Upper lobe of left lung (tissue), 6 donors: ENCODE results near the gene STIP1. TPM values are rescaled to one million over a fixed set of nuclear protein-coding genes. Genes with fewer than 3 reads are reported as not detected.
A peak's percentile ranks its signal among the peaks of the same experiment; 100 is the strongest.

Source experiments
- ATAC-seq, 2 donors: fragments of 200-7000 bp; cut with Tn5 transposase; one replicate each; pipeline ENCODE4 v1.9.1; 2022; ENCODE audit warnings: mild to moderate bottlenecking in 2 of 2, moderate library complexity in 2 of 2; ENCODE audit not compliant: low FRiP score in 2 of 2
- DNase-seq, 2 donors: peaks; one replicate each; pipeline ENCODE4 v3.0.0-alpha.2; 2019 to 2020
- H3K27ac ChIP-seq, 4 donors: fragments of 200-600 bp; sonication (generic); one replicate each; pipeline ENCODE4 v1.5.1; 2016 to 2019
- H3K27me3 ChIP-seq, 4 donors: fragments of 200-600 bp; sonication (generic); one replicate each; pipeline ENCODE4 v1.5.1; 2017 to 2019
- H3K36me3 ChIP-seq, 4 donors: fragments of 200-600 bp; sonication (generic); one replicate each; pipeline ENCODE4 v1.5.1; 2016 to 2019
- H3K4me1 ChIP-seq, 4 donors: fragments of 200-600 bp; sonication (generic); one replicate each; pipeline ENCODE4 v1.5.1; 2018 to 2019
- H3K4me3 ChIP-seq, 4 donors: fragments of 200-600 bp; sonication (generic); one replicate each; pipeline ENCODE4 v1.5.1; 2017 to 2019; ENCODE audit warnings: mild to moderate bottlenecking in 2 of 4, moderate library complexity in 1 of 4
- H3K9me3 ChIP-seq, 4 donors: fragments of 200-600 bp; sonication (generic); one replicate each; pipeline ENCODE4 v1.5.1; 2018 to 2019
- CTCF ChIP-seq, 6 experiments: fragments of 450-650 bp in 4 of 6; fragments of 200-600 bp in 2 of 6; sonication (generic) in 2 of 6; IDR thresholded peaks; one replicate each; pipeline ENCODE4 v1.5.1; 2016 to 2019; ENCODE audit warnings: antibody characterized with exemption in 6 of 6
- EP300 ChIP-seq, 4 donors: sonication (generic); formaldehyde crosslinking; IDR thresholded peaks; one replicate each; pipeline ENCODE4 v1.5.1; 2017; ENCODE audit warnings: antibody characterized with exemption in 4 of 4, control low read depth in 2 of 4
- POLR2A ChIP-seq, 4 donors: fragments of 450-650 bp; IDR thresholded peaks; one replicate each; pipeline ENCODE4 v1.5.1; 2016 to 2017; ENCODE audit warnings: antibody characterized with exemption in 4 of 4, mild to moderate bottlenecking in 2 of 4
- POLR2AphosphoS5 ChIP-seq, 2 donors: sonication (generic); formaldehyde crosslinking; IDR thresholded peaks; one replicate each; pipeline ENCODE4 v1.5.1; 2017; ENCODE audit warnings: antibody characterized with exemption in 2 of 2
- WGBS, 2 donors: methylation state at CpG; one replicate each; pipeline ENCODE4 v1.1.5; 2017 to 2018; 5-methylcytosine and 5-hydroxymethylcytosine counted together
- total RNA-seq, 6 donors: library from RNA; depleted of rRNA in 4 of 6; stranded (reverse); fragments of >200 nt in 4 of 6; gene quantifications; one replicate each; pipeline versions ENCODE4 v1.1.0 to v1.2.1, GENCODE V29; 2016 to 2021
- donor health status: DM: no; HTN: no; CAD: no; lungs with moderate emphysema.
- donor health status: DM: no; HTN: yes; CAD: no; lungs with severe emphysema.

Gene STIP1
- total RNA-seq, 6 donors from 2014 or later = 37.8 to 132 (median 82.6) TPM

GRCh38 chr11:64151337-64151736 lies 34.6 kb upstream of the STIP1 start:
- 93% methylated on average over 8 of the region's 8 CpGs for WGBS, 2 donors
- no peak for DNase-seq
- H3K4me1 ChIP-seq = peaks cover 8 to 17% (median 14%) of the 10 kb centered on the region in 4 donors
- no peaks in the 10 kb centered on the region for H3K9me3 ChIP-seq
- H3K36me3 ChIP-seq = no peaks in the 10 kb centered on the region
- ATAC-seq = no peak
- no peak overlapping the region for H3K4me3 ChIP-seq
- no peaks in the 10 kb centered on the region for H3K27me3 ChIP-seq
- H3K27ac ChIP-seq = no peak overlapping the region
- TF ChIP-seq POLR2AphosphoS5 (IDR thresholded peaks at IDR 0.05) = no peak
- TF ChIP-seq CTCF (IDR thresholded peaks at IDR 0.05) = no peak
- no peak for TF ChIP-seq EP300 (IDR thresholded peaks at IDR 0.05)
- TF ChIP-seq POLR2A (IDR thresholded peaks at IDR 0.05) = no peak

- DNase-seq (peak; percentile 72 to 95), ATAC-seq (peak; percentile 86 to 91)
- WGBS, 2 donors = 1 to 24% methylated on average over 13 to 22 of the region's 23 CpGs
- no peaks in the 10 kb centered on the region for H3K36me3 ChIP-seq
- H3K27ac ChIP-seq = no peak overlapping the region
- peaks cover 8 to 16% (median 12%) of the 10 kb centered on the region in 4 donors for H3K4me1 ChIP-seq
- H3K4me3 ChIP-seq = no peak overlapping the region
- TF ChIP-seq POLR2A (IDR thresholded peaks at IDR 0.05) (no peak), CTCF (IDR thresholded peaks at IDR 0.05) (peak; percentile 94 to 99 (median 96))
- H3K27me3 ChIP-seq = no peaks in the 10 kb centered on the region
- no peaks in the 10 kb centered on the region for H3K9me3 ChIP-seq
These were observed 32.9 kb upstream of the STIP1 start for GRCh38 chr11:64152841-64153691.

GRCh38 chr11:64153812-64154211 lies 32.2 kb upstream of the STIP1 start:
- no peaks in the 10 kb centered on the region for H3K36me3 ChIP-seq
- DNase-seq (no peak), ATAC-seq (no peak)
- WGBS, 2 donors = 58 to 67% methylated on average over 8 of the region's 8 CpGs
- no peak for TF ChIP-seq POLR2AphosphoS5 (IDR thresholded peaks at IDR 0.05)
- no peak for TF ChIP-seq CTCF (IDR thresholded peaks at IDR 0.05)
- TF ChIP-seq EP300 (IDR thresholded peaks at IDR 0.05) = no peak
- no peak for TF ChIP-seq POLR2A (IDR thresholded peaks at IDR 0.05)
- no peak overlapping the region for H3K4me3 ChIP-seq
- H3K27ac ChIP-seq = no peak overlapping the region
- peaks cover 3 to 8% (median 5%) of the 10 kb centered on the region in 4 donors for H3K4me1 ChIP-seq
- no peaks in the 10 kb centered on the region for H3K27me3 ChIP-seq
- H3K9me3 ChIP-seq = no peaks in the 10 kb centered on the region

GRCh38 chr11:64156235-64157011 lies 29.5 kb upstream of the STIP1 start:
- DNase-seq (no peak), ATAC-seq (no peak)
- TF ChIP-seq POLR2A (IDR thresholded peaks at IDR 0.05) (no peak), POLR2AphosphoS5 (IDR thresholded peaks at IDR 0.05) (no peak), CTCF (IDR thresholded peaks at IDR 0.05) (no peak), EP300 (IDR thresholded peaks at IDR 0.05) (no peak)
- no peak overlapping the region for H3K4me3 ChIP-seq
- 89 to 92% methylated on average over 5 to 13 of the region's 14 CpGs for WGBS, 2 donors
- no peaks in the 10 kb centered on the region for H3K27me3 ChIP-seq
- no peaks in the 10 kb centered on the region for H3K36me3 ChIP-seq
- no peaks in the 10 kb centered on the region for H3K9me3 ChIP-seq
- H3K4me1 ChIP-seq = peaks cover 3 to 7% (median 5%) of the 10 kb centered on the region in 4 donors
- no peak overlapping the region for H3K27ac ChIP-seq
